Effector memory CD4-positive, alpha-beta T cell (primary cell): ENCODE measurements around the gene ATP1A2.

Experiments used
- DNase-seq, 3 donors: peaks; one replicate each; pipeline ENCODE4 v3.0.0-alpha.2; 2020
- H3K27ac ChIP-seq: 2 replicates; pipeline ENCODE4 v1.7.0; 2013; ENCODE audit warnings: mild to moderate bottlenecking, low read length, moderate library complexity; ENCODE audit not compliant: insufficient read depth, poor library complexity, severe bottlenecking
- H3K27me3 ChIP-seq: replicated peaks from 2 replicates; pipeline ENCODE4 v1.7.0; 2013; ENCODE audit warnings: mild to moderate bottlenecking, low read length; ENCODE audit not compliant: insufficient read depth, control insufficient read depth, poor library complexity, severe bottlenecking
- H3K36me3 ChIP-seq: 2 replicates; pipeline ENCODE4 v1.7.0; 2013; ENCODE audit warnings: mild to moderate bottlenecking, low read length, moderate library complexity; ENCODE audit not compliant: control insufficient read depth, insufficient read depth
- H3K4me1 ChIP-seq: 2 replicates; pipeline ENCODE4 v1.7.0; 2013; ENCODE audit warnings: low read length, mild to moderate bottlenecking; ENCODE audit not compliant: control insufficient read depth, insufficient read depth, poor library complexity, severe bottlenecking
- H3K4me3 ChIP-seq: 2 replicates; pipeline ENCODE4 v1.7.0; 2013; ENCODE audit warnings: low read length, low read depth, mild to moderate bottlenecking; ENCODE audit not compliant: insufficient read depth, poor library complexity, severe bottlenecking
- H3K9me3 ChIP-seq: 2 replicates; pipeline ENCODE4 v1.7.0; 2013; ENCODE audit warnings: mild to moderate bottlenecking, low read length, moderate library complexity; ENCODE audit not compliant: control insufficient read depth

Gene ATP1A2

GRCh38 chr1:160130486-160130885, 14.9 kb downstream of the ATP1A2 start:
- Histone ChIP-seq H3K4me3 (no peak overlapping the region), H3K9me3 (no peaks in the 10 kb centered on the region), H3K27me3 (no peaks in the 10 kb centered on the region), H3K4me1 (no peaks in the 10 kb centered on the region), H3K27ac (no peak overlapping the region), H3K36me3 (no peaks in the 10 kb centered on the region)
- DNase-seq, result no peak

GRCh38 chr1:160130939-160131338, 15.4 kb downstream of the ATP1A2 start:
- no peaks in the 10 kb centered on the region for H3K4me1 ChIP-seq
- no peaks in the 10 kb centered on the region for H3K9me3 ChIP-seq
- no peak overlapping the region for H3K4me3 ChIP-seq
- H3K36me3 ChIP-seq, result no peaks in the 10 kb centered on the region
- no peak for DNase-seq
- no peaks in the 10 kb centered on the region for H3K27me3 ChIP-seq
- no peak overlapping the region for H3K27ac ChIP-seq

GRCh38 chr1:160131803-160132565, 16.4 kb downstream of the ATP1A2 start:
- H3K27ac ChIP-seq, result no peak overlapping the region
- no peak overlapping the region for H3K4me3 ChIP-seq
- H3K4me1 ChIP-seq, result no peaks in the 10 kb centered on the region
- H3K27me3 ChIP-seq, result no peaks in the 10 kb centered on the region
- DNase-seq, result no peak
- no peaks in the 10 kb centered on the region for H3K9me3 ChIP-seq
- no peaks in the 10 kb centered on the region for H3K36me3 ChIP-seq

GRCh38 chr1:160133990-160134770, 18.6 kb downstream of the ATP1A2 start:
- Histone ChIP-seq H3K4me3 (no peak overlapping the region), H3K4me1 (no peaks in the 10 kb centered on the region), H3K27ac (no peak overlapping the region), H3K27me3 (no peaks in the 10 kb centered on the region), H3K36me3 (no peaks in the 10 kb centered on the region), H3K9me3 (no peaks in the 10 kb centered on the region)
- no peak for DNase-seq

- Histone ChIP-seq H3K4me1 (no peaks in the 10 kb centered on the region), H3K4me3 (no peak overlapping the region), H3K9me3 (no peaks in the 10 kb centered on the region), H3K27me3 (no peaks in the 10 kb centered on the region), H3K27ac (no peak overlapping the region), H3K36me3 (no peaks in the 10 kb centered on the region)
- DNase-seq, result no peak
Measured at GRCh38 chr1:160134791-160135572, 19.4 kb downstream of the ATP1A2 start.

- DNase-seq, result no peak
- Histone ChIP-seq H3K27ac (no peak overlapping the region), H3K27me3 (no peaks in the 10 kb centered on the region), H3K4me3 (no peak overlapping the region), H3K36me3 (no peaks in the 10 kb centered on the region), H3K4me1 (no peaks in the 10 kb centered on the region), H3K9me3 (no peaks in the 10 kb centered on the region)
Measured at GRCh38 chr1:160136121-160136925, 20.8 kb downstream of the ATP1A2 start.

- Histone ChIP-seq H3K4me1 (no peaks in the 10 kb centered on the region), H3K27ac (no peak overlapping the region), H3K9me3 (no peaks in the 10 kb centered on the region), H3K36me3 (no peaks in the 10 kb centered on the region), H3K27me3 (no peaks in the 10 kb centered on the region), H3K4me3 (no peak overlapping the region)
- no peak for DNase-seq
Measured at GRCh38 chr1:160136926-160137200, 21.3 kb downstream of the ATP1A2 start.

- no peak overlapping the region for H3K4me3 ChIP-seq
- no peaks in the 10 kb centered on the region for H3K27me3 ChIP-seq
- no peaks in the 10 kb centered on the region for H3K4me1 ChIP-seq
- no peak overlapping the region for H3K27ac ChIP-seq
- no peaks in the 10 kb centered on the region for H3K9me3 ChIP-seq
- no peak for DNase-seq
- no peaks in the 10 kb centered on the region for H3K36me3 ChIP-seq
Measured at GRCh38 chr1:160137216-160137862, 21.8 kb downstream of the ATP1A2 start.

- Histone ChIP-seq H3K4me3 (no peak overlapping the region), H3K27me3 (no peaks in the 10 kb centered on the region), H3K9me3 (no peaks in the 10 kb centered on the region), H3K36me3 (no peaks in the 10 kb centered on the region), H3K4me1 (no peaks in the 10 kb centered on the region), H3K27ac (no peak overlapping the region)
- DNase-seq, result no peak
Measured at GRCh38 chr1:160139840-160140239, 24.3 kb downstream of the ATP1A2 start.
